Uterus (tissue), 2 donors: ENCODE results near the gene PRTN3.

Source experiments
- CTCF ChIP-seq, 4 experiments: fragments of 200-600 bp in 2 of 4; fragments of 450-650 bp in 2 of 4; sonication (generic) in 2 of 4; IDR thresholded peaks; one replicate each; pipeline ENCODE4 v1.5.1; 2016 to 2019; ENCODE audit warnings: antibody characterized with exemption in 4 of 4, mild to moderate bottlenecking in 2 of 4, moderate library complexity in 1 of 4
- POLR2A ChIP-seq, 2 donors: fragments of 450-650 bp; IDR thresholded peaks; one replicate each; pipeline ENCODE4 v1.6.1; 2016; ENCODE audit warnings: antibody characterized with exemption in 2 of 2, mild to moderate bottlenecking in 1 of 2, moderate library complexity in 1 of 2

DNA sequence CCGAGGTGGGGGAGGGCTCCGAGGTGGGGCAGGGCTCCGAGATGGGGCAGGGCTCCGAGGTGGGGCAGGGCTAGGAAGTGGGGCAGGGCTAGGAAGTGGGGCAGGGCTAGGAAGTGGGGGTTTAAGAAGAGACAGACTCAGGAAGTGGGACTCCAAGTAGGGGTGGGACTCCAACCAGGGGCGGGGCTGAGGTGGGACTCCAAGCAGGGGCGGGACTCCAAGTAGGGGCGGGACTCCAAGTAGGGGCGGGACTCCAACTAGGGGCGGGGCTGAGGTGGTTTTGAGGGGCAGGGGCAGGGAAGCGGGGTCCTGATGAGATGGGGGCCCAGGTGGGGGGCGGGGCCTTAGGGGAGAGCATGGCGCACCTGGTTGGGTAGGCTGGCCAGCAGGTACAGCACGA lies 32.3 kb downstream of the PRTN3 start:
- TF ChIP-seq POLR2A (IDR thresholded peaks at IDR 0.05) (no peak), CTCF (IDR thresholded peaks at IDR 0.05) (no peak)
